Adrenal gland (tissue), 12 donors: Measurements from ENCODE around the gene ABLIM2. TPM values are rescaled to one million over a fixed set of nuclear protein-coding genes. Genes with fewer than 3 reads are reported as not detected.

Source experiments
- DNase-seq, 7 donors: peaks; one replicate each; pipeline ENCODE4 v3.0.0-alpha.2; 2019 to 2020
- H3K27ac ChIP-seq, 5 donors: fragments of 200-600 bp; sonication (generic) in 4 of 5; 1 replicate in 3 of 5; 2 replicates in 2 of 5; pipeline versions ENCODE4 v1.5.1 to v1.8.0; 2016 to 2020; ENCODE audit warnings: mild to moderate bottlenecking in 1 of 5
- H3K27me3 ChIP-seq: fragments of 200-600 bp; 2 replicates; pipeline ENCODE4 v1.8.0; 2021
- H3K36me3 ChIP-seq, 2 donors: fragments of 200-600 bp; replicated peaks in 1 of 2; 1 replicate in 1 of 2; 2 replicates in 1 of 2; pipeline versions ENCODE4 v1.5.1 to v1.8.0; 2018 to 2022
- H3K4me1 ChIP-seq, 2 donors: fragments of 200-600 bp; replicated peaks in 1 of 2; 1 replicate in 1 of 2; 2 replicates in 1 of 2; pipeline versions ENCODE4 v1.5.1 to v1.8.0; 2018 to 2021
- H3K4me3 ChIP-seq, 4 donors: fragments of 200-600 bp; sonication (generic) in 3 of 4; one replicate each; pipeline ENCODE4 v1.5.1; 2016 to 2018
- H3K9me3 ChIP-seq, 3 donors: fragments of 200-600 bp; sonication (generic) in 1 of 3; replicated peaks in 1 of 3; 1 replicate in 2 of 3; 2 replicates in 1 of 3; pipeline versions ENCODE4 v1.5.1 to v1.8.0; 2016 to 2021
- CTCF ChIP-seq, 6 experiments: fragments of 450-650 bp in 4 of 6; fragments of 200-600 bp in 2 of 6; sonication (generic) in 1 of 6; IDR thresholded peaks; 1 replicate in 5 of 6; 2 replicates in 1 of 6; pipeline versions ENCODE4 v1.5.1 to v1.8.0; 2016 to 2021; ENCODE audit warnings: antibody characterized with exemption in 6 of 6, mild to moderate bottlenecking in 2 of 6, moderate library complexity in 1 of 6
- POLR2A ChIP-seq, 2 donors: fragments of 450-650 bp; IDR thresholded peaks; one replicate each; pipeline ENCODE4 v1.6.1; 2017; ENCODE audit warnings: antibody characterized with exemption in 2 of 2, mild to moderate bottlenecking in 2 of 2, moderate library complexity in 1 of 2
- WGBS, 4 donors: extraction: QIAGEN DNeasy Blood & Tissue Kit in 2 of 4; methylation state at CpG; one replicate each; pipeline versions ENCODE4 v1.1.5 to v1.1.7; 2013 to 2017; 5-methylcytosine and 5-hydroxymethylcytosine counted together
- intact Hi-C, 2 donors: fragments of 100-400 bp; cut with DNase I; formaldehyde crosslinking; loops; one replicate each; pipeline versions ENCODE4 v1.14.1 to v1.15.0; 2022 to 2023
- polyA plus RNA-seq, 3 donors: library from polyadenylated mRNA; stranded (reverse); fragments of 200-250 nt in 2 of 3; fragments of 350-450 nt in 1 of 3; fragmentation: Illumina TruSeq in 1 of 3; extraction: RNeasy Lipid Tissue Mini Kit (QIAGEN cat#74804) in 1 of 3; gene quantifications; one replicate each; pipeline ENCODE4 v1.2.3, GENCODE V29; 2013 to 2014
- total RNA-seq, 9 donors: library from RNA; depleted of rRNA in 4 of 9; stranded (reverse); fragments of >200 nt in 4 of 9; fragments of 120-200 nt in 1 of 9; fragmentation: NEBNext Ultra II Directional in 1 of 9; extraction: Animal tissue kit (Norgen Biotek cat#: 25700) in 1 of 9; gene quantifications; one replicate each; pipeline versions ENCODE4 v1.1.0 to v1.2.4, GENCODE V29; 2013 to 2023
- donor health status: healthy with polysubstance abuse.
- donor health status: Bipolar disorder and iron deficiency.
- donor health status: DM: yes; HTN: yes; CAD: no.
- donor health status: DM: no; HTN: no; CAD: no.
- donor health status: DM: no; HTN: no; CAD: no.
- donor health status: DM: yes; HTN: yes; CAD: no.

ABLIM2 gene
- total and polyA plus RNA-seq, 12 donors = 5.8 to 31.2 (median 14.6) TPM

- Histone ChIP-seq H3K27ac (no peak overlapping the region), H3K4me3 (no peak overlapping the region), H3K36me3 (no peaks in the 10 kb centered on the region), H3K27me3 (no peaks in the 10 kb centered on the region), H3K9me3 (no peaks in the 10 kb centered on the region), H3K4me1 (no peaks in the 10 kb centered on the region)
- WGBS, 4 donors = 68 to 75% (median 71%) methylated on average over 11 to 15 of the region's 15 CpGs
- DNase-seq = no peak
- intact Hi-C loops = no loop called here
- no peak for TF ChIP-seq CTCF (IDR thresholded peaks at IDR 0.05)
- TF ChIP-seq POLR2A (IDR thresholded peaks at IDR 0.05) = no peak
Measured at GRCh38 chr4:8044699-8045098, 113.9 kb downstream of the ABLIM2 start.

DNA sequence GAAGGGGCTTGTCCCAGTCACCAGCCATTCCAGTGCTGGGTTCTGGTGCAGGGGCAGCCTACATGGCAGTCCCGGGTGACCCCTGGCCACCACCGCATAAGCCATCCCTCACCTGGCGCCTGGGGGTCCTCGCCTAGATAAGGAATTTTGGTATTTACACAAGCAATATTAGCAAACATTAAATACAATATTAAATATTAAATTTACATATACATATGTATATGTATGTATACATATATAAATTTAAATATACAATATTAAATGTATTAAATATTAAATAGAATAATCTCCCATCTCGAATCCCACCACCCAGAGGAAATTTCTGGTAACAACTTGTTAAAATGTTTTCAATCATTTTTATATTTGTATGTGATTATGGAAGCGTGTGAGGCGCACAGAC, 114.4 kb downstream of the ABLIM2 start:
- intact Hi-C loops = no loop called here
- Histone ChIP-seq H3K27me3 (no peaks in the 10 kb centered on the region), H3K27ac (no peak overlapping the region), H3K4me3 (no peak overlapping the region), H3K36me3 (no peaks in the 10 kb centered on the region), H3K4me1 (peaks cover 0 to 4% of the 10 kb centered on the region in 2 donors), H3K9me3 (no peaks in the 10 kb centered on the region)
- WGBS, 4 donors = 88 to 94% (median 89%) methylated on average over 7 of the region's 7 CpGs
- TF ChIP-seq CTCF (IDR thresholded peaks at IDR 0.05) (no peak), POLR2A (IDR thresholded peaks at IDR 0.05) (no peak)
- no peak for DNase-seq

GRCh38 chr4:8043596-8043995, 115.0 kb downstream of the ABLIM2 start:
- Histone ChIP-seq H3K27ac (no peak overlapping the region), H3K27me3 (no peaks in the 10 kb centered on the region), H3K9me3 (no peaks in the 10 kb centered on the region), H3K4me3 (no peak overlapping the region), H3K4me1 (peaks cover 0 to 5% of the 10 kb centered on the region in 2 donors), H3K36me3 (no peaks in the 10 kb centered on the region)
- 85 to 95% (median 94%) methylated on average over 6 to 16 of the region's 16 CpGs for WGBS, 4 donors
- no peak for DNase-seq
- TF ChIP-seq CTCF (IDR thresholded peaks at IDR 0.05) (no peak), POLR2A (IDR thresholded peaks at IDR 0.05) (no peak)
- intact Hi-C loops = no loop called here

- Histone ChIP-seq H3K27me3 (no peaks in the 10 kb centered on the region), H3K27ac (no peak overlapping the region), H3K4me1 (peaks cover 0 to 5% of the 10 kb centered on the region in 2 donors), H3K4me3 (no peak overlapping the region), H3K36me3 (no peaks in the 10 kb centered on the region), H3K9me3 (no peaks in the 10 kb centered on the region)
- 81 to 86% (median 85%) methylated on average over 9 to 11 of the region's 11 CpGs for WGBS, 4 donors
- intact Hi-C loops = no loop called here
- no peak for DNase-seq
- TF ChIP-seq CTCF (IDR thresholded peaks at IDR 0.05) (no peak), POLR2A (IDR thresholded peaks at IDR 0.05) (no peak)
Measured at GRCh38 chr4:8041868-8042267, 116.7 kb downstream of the ABLIM2 start.
